Measurements from ENCODE around the gene SHANK1. TPM values are rescaled to one million over a fixed set of nuclear protein-coding genes. Genes with fewer than 3 reads are reported as not detected.

SHANK1 gene
- total and polyA plus RNA-seq, 2 of the 4 experiments (the other 2 are of a cell fraction) = 6.1 to 6.7 TPM

DNA sequence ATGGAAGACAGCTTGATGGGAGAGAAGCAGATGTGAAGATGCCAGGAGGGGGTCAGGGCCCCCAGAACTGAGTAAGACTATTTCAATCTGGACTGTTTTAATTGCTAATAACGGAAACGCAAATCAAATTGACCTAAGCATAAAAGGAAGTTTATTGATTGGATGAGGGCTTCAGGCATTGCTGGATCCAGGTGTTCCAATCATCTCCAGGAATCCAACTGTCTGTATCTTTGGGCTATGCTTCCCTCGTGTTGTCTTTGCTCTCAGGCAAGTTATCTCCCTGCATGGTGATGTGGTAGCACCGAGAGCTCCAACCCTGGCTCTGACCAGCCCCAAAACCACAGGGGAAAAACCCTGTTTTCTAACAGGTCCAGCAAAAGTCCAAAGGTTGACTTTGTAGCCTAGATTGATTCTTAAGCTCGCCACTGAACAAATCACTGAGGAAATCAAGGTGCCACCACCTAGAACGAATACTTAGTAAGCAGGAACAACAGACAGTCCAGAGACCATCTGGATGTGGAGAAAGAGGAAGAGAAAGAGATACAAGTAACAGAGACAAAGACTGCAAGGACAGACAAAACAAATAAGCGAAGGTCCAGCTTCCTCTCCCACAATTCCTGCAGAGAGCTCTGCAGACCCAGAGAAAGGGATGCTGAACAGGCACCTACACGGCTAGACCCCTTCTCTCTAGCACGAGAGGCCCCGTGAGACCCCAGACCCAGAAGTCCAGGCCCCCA is 71.6 kb downstream of the SHANK1 start:
- H3K27ac ChIP-seq (ENCODE audit: insufficient read depth, low read length) = no peak overlapping the region
- ChIA-PET CTCF (no interaction called here), POLR2A (ENCODE audit: unreplicated experiment) (no interaction called here)
- no peak overlapping the region for H4K91ac ChIP-seq (ENCODE audit: insufficient read depth, low read depth, low read length)
- no peak overlapping the region for H2BK120ac ChIP-seq (ENCODE audit: low read depth, low read length)
- no peak overlapping the region for H4K8ac ChIP-seq (ENCODE audit: low read depth in 2 of 2, low read length in 2 of 2)
- H3K9me1 ChIP-seq (ENCODE audit: insufficient read depth, low read length) = no peaks in the 10 kb centered on the region
- no peaks in the 10 kb centered on the region for H3K4me1 ChIP-seq (ENCODE audit: control insufficient read depth, insufficient read depth, low read length)
- dilution Hi-C loops (cut with HindIII; ENCODE audit: low sequenced_read_pairs, unreplicated experiment) = no loop called here
- H3K14ac ChIP-seq (replicated peaks; ENCODE audit: low read depth, low read length) = no peak overlapping the region
- peaks cover 4% of the 10 kb centered on the region; the same call in 1 of the 2 replicates for H3K27me3 ChIP-seq (ENCODE audit: control insufficient read depth, insufficient read depth, low read length)
- H2BK15ac ChIP-seq (ENCODE audit: low read depth, low read length) = no peak overlapping the region
- no peak overlapping the region for H2AK5ac ChIP-seq (ENCODE audit: low read depth, low read length)
- H4K20me1 ChIP-seq (ENCODE audit: insufficient read depth, low read length) = no peaks in the 10 kb centered on the region
- ATAC-seq (ENCODE audit: low read depth) (no peak), DNase-seq (no peak)
- no peak overlapping the region for H2BK5ac ChIP-seq (ENCODE audit: low read depth, low read length, poor library complexity, severe bottlenecking)
- H3K4ac ChIP-seq (ENCODE audit: low read depth, low read length) = no peak overlapping the region
- H3K9ac ChIP-seq (ENCODE audit: low read depth, low read length) = no peak overlapping the region
- TF ChIP-seq MAFK (IDR thresholded peaks at IDR 0.05; ENCODE audit: low read depth, low read length) (no peak), FOS (IDR thresholded peaks at IDR 0.05; ENCODE audit: low read depth, low read length) (no peak), MAZ (IDR thresholded peaks at IDR 0.05; ENCODE audit: borderline replicate concordance, low read depth, low read length) (no peak), RCOR1 (IDR thresholded peaks at IDR 0.05; ENCODE audit: insufficient replicate concordance, low read length) (no peak), SMC3 (IDR thresholded peaks at IDR 0.05; ENCODE audit: low read depth, low read length) (no peak), BHLHE40 (IDR thresholded peaks at IDR 0.05; ENCODE audit: low read depth, low read length) (no peak), RFX5 (IDR thresholded peaks at IDR 0.05; ENCODE audit: low read depth, low read length) (no peak), NFE2L2 (IDR thresholded peaks at IDR 0.05; ENCODE audit: low read depth, low read length) (no peak), MXI1 (IDR thresholded peaks at IDR 0.05; ENCODE audit: borderline replicate concordance, low read depth, low read length) (no peak)
- TF ChIP-seq, protein P1, sequence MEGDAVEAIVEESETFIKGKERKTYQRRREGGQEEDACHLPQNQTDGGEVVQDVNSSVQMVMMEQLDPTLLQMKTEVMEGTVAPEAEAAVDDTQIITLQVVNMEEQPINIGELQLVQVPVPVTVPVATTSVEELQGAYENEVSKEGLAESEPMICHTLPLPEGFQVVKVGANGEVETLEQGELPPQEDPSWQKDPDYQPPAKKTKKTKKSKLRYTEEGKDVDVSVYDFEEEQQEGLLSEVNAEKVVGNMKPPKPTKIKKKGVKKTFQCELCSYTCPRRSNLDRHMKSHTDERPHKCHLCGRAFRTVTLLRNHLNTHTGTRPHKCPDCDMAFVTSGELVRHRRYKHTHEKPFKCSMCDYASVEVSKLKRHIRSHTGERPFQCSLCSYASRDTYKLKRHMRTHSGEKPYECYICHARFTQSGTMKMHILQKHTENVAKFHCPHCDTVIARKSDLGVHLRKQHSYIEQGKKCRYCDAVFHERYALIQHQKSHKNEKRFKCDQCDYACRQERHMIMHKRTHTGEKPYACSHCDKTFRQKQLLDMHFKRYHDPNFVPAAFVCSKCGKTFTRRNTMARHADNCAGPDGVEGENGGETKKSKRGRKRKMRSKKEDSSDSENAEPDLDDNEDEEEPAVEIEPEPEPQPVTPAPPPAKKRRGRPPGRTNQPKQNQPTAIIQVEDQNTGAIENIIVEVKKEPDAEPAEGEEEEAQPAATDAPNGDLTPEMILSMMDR (conservative IDR thresholded peaks at IDR 0.05; ENCODE audit: low read depth, low read length) = no peak
- H3K56ac ChIP-seq (ENCODE audit: extremely low read depth, insufficient read depth, low read length) = no peak overlapping the region
- BruUV-seq (replicated peaks) = no TSS peak
- H3K79me1 ChIP-seq (ENCODE audit: low read depth in 1 of 2, low read length in 2 of 2) = no peaks in the 10 kb centered on the region
- WGBS, 2 experiments (ENCODE audit: extremely low coverage in 2 of 2, insufficient read length in 1 of 2) = 80% methylated on average over 2 of the region's 10 CpGs; no CpG with 5 or more reads in 1 of the 2 experiments
- no peak overlapping the region for H2BK20ac ChIP-seq (ENCODE audit: low read depth, low read length)
- H3K9me3 ChIP-seq (ENCODE audit: control insufficient read depth, insufficient read depth, low read length) = no peaks in the 10 kb centered on the region
- H3K36me3 ChIP-seq (ENCODE audit: control insufficient read depth, insufficient read depth, low read length) = no peaks in the 10 kb centered on the region
- no peak overlapping the region for H3K18ac ChIP-seq (ENCODE audit: low read depth, low read length)
- intact Hi-C loops (cut with micrococcal nuclease) = no loop called here
- H3K23ac ChIP-seq (ENCODE audit: low read depth, low read length) = no peak overlapping the region
- no peak overlapping the region for H2AK9ac ChIP-seq (replicated peaks; ENCODE audit: low read depth, low read length, poor library complexity)
- no peak overlapping the region for H4K5ac ChIP-seq (ENCODE audit: low read depth, low read length)
- H3K4me3 ChIP-seq (ENCODE audit: insufficient read depth, low read depth, low read length) = no peak overlapping the region
- H3K4me2 ChIP-seq (ENCODE audit: low read depth, low read length) = no peak overlapping the region
- in situ Hi-C loops (cut with MboI; ENCODE audit: low sequenced_read_pairs) = no loop called here
- no peak overlapping the region for H2AFZ ChIP-seq (replicated peaks; ENCODE audit: low read length, poor library complexity)
